GM12878 (cell line): ENCODE measurements around the gene ABCC1. TPM values are rescaled to one million over a fixed set of nuclear protein-coding genes. Genes with fewer than 3 reads are reported as not detected.

ENCODE experiments used
- ATAC-seq: fragments of 200-7000 bp; cut with Tn5 transposase; 3 replicates; pipeline ENCODE4 v1.9.1; 2020; ENCODE audit warnings: mild to moderate bottlenecking, moderate library complexity
- BruUV-seq: library from RNA; stranded (reverse); fragments of 400-500 nt; replicated peaks from 2 replicates; lab custom pipeline; 2021; lab: Mats Ljungman, UMichigan
- CTCF ChIA-PET: fragments of 300-600 bp; sonication (Branson Sonifier 250); formaldehyde crosslinking; extraction: SDS; loops from one replicate; lab custom pipeline; 2021; ENCODE audit warnings: inconsistent platforms; lab: Yijun Ruan, JAX
- POLR2A ChIA-PET: fragments of 350-600 bp; formaldehyde crosslinking; extraction: SDS; loops from one replicate; lab custom pipeline; 2021; ENCODE audit warnings: inconsistent platforms; lab: Charles Lee
- RAD21 ChIA-PET: fragments of 300-600 bp; sonication (Branson Sonifier 250); formaldehyde crosslinking; loops from one replicate; lab custom pipeline; 2023; ENCODE audit warnings: antibody characterized with exemption; ENCODE audit not compliant: unreplicated experiment; lab: Charles Lee
- SMC1A ChIA-PET: fragments of 300-600 bp; sonication (Branson Sonifier 250); formaldehyde crosslinking; loops from one replicate; lab custom pipeline; 2023; ENCODE audit not compliant: unreplicated experiment, uncharacterized antibody; lab: Charles Lee
- DNase-seq: peaks from one replicate; pipeline ENCODE4 v3.0.0-alpha.2; 2011; ENCODE audit warnings: low read depth, low spot score
- FAIRE-seq: peaks from 3 replicates; lab custom pipeline; 2011; peaks lifted over from hg19 to GRCh38; lab: Jason Lieb, UNC
- H2AFZ ChIP-seq: 2 replicates; pipeline ENCODE4 v1.6.0; 2011; ENCODE audit warnings: low read depth, low read length, control low read depth; ENCODE audit not compliant: control insufficient read depth
- H3K27ac ChIP-seq: 2 replicates; pipeline ENCODE4 v1.5.1; 2011; ENCODE audit warnings: control low read depth; ENCODE audit not compliant: control insufficient read depth, insufficient read depth
- H3K27me3 ChIP-seq, 2 experiments: replicated peaks in 1 of 2; 2 replicates each; pipeline versions ENCODE4 v1.6.0 to v1.6.1; 2011; ENCODE audit warnings: low read length in 1 of 2; ENCODE audit not compliant: control insufficient read depth in 2 of 2, insufficient read depth in 2 of 2
- H3K36me3 ChIP-seq, 2 experiments: 2 replicates each; pipeline ENCODE4 v1.5.1; 2011; ENCODE audit warnings: low read length in 1 of 2; ENCODE audit not compliant: control insufficient read depth in 2 of 2, insufficient read depth in 2 of 2
- H3K4me1 ChIP-seq: 2 replicates; pipeline ENCODE4 v1.6.1; 2011; ENCODE audit warnings: mild to moderate bottlenecking, low read length, moderate library complexity, mixed read lengths; ENCODE audit not compliant: control insufficient read depth, insufficient read depth
- H3K4me2 ChIP-seq: 2 replicates; pipeline ENCODE4 v1.6.0; 2011; ENCODE audit warnings: control low read depth; ENCODE audit not compliant: control insufficient read depth, insufficient read depth
- H3K4me3 ChIP-seq: fragments of 200-600 bp; sonication (generic); 2 replicates; pipeline ENCODE4 v1.5.1; 2016
- H3K79me2 ChIP-seq: 2 replicates; pipeline ENCODE4 v1.6.0; 2011; ENCODE audit warnings: low read length; ENCODE audit not compliant: control insufficient read depth, insufficient read depth
- H3K9ac ChIP-seq: 2 replicates; pipeline ENCODE4 v1.8.0; 2011; ENCODE audit warnings: low read length, control low read depth, mixed read lengths; ENCODE audit not compliant: control insufficient read depth, insufficient read depth
- H3K9me3 ChIP-seq: replicated peaks from 3 replicates; pipeline ENCODE4 v1.5.1; 2011; ENCODE audit warnings: mild to moderate bottlenecking, low read length; ENCODE audit not compliant: control insufficient read depth, insufficient read depth
- H4K20me1 ChIP-seq: 2 replicates; pipeline ENCODE4 v1.6.0; 2011; ENCODE audit not compliant: control insufficient read depth, insufficient read depth
- CBX5 ChIP-seq: sonication (generic); IDR thresholded peaks from 2 replicates; pipeline ENCODE4 v1.6.1; 2016; ENCODE audit warnings: low read depth, moderate library complexity, mild to moderate bottlenecking, inconsistent platforms
- EZH2 ChIP-seq: IDR thresholded peaks from 2 replicates; pipeline ENCODE4 v1.6.1; 2012; ENCODE audit warnings: low read depth, mild to moderate bottlenecking, control low read depth, inconsistent platforms, low read length, borderline replicate concordance; ENCODE audit not compliant: control insufficient read depth
- NFIC ChIP-seq: IDR thresholded peaks from 2 replicates; pipeline ENCODE4 v1.6.1; 2012; ENCODE audit warnings: low read depth, mild to moderate bottlenecking, inconsistent platforms, low read length, moderate library complexity
- NFYB ChIP-seq: IDR thresholded peaks from 2 replicates; pipeline ENCODE4 v1.6.1; 2011; ENCODE audit warnings: low read depth, mild to moderate bottlenecking, low read length, improper control_type of control experiment, moderate library complexity; ENCODE audit not compliant: insufficient read depth
- ZBTB40 ChIP-seq: fragments of 450-650 bp; IDR thresholded peaks from 2 replicates; pipeline ENCODE4 v1.6.1; 2016; ENCODE audit warnings: mild to moderate bottlenecking, moderate library complexity, borderline replicate concordance
- ZSCAN29 ChIP-seq: fragments of 450-650 bp; IDR thresholded peaks from 2 replicates; pipeline ENCODE4 v1.6.1; 2017; ENCODE audit warnings: mild to moderate bottlenecking, moderate library complexity
- WGBS: methylation state at CpG from one replicate; pipeline ENCODE4 v1.1.6; 2016; ENCODE audit warnings: low lambda C conversion rate; ENCODE audit not compliant: insufficient replicate concordance, insufficient coverage; ENCODE audit errors: missing lambda C conversion rate; 5-methylcytosine and 5-hydroxymethylcytosine counted together
- in situ Hi-C: fragments of 300-500 bp; cut with MboI; formaldehyde crosslinking; loops from 9 replicates; pipeline ENCODE4 v1.14.3; 2018; ENCODE audit warnings: mixed read lengths
- intact Hi-C: fragments of 100-400 bp; cut with micrococcal nuclease; formaldehyde crosslinking; loops from one replicate; pipeline ENCODE4 v1.14.2; 2022; ENCODE audit not compliant: unreplicated experiment
- polyA plus RNA-seq, 11 experiments: library from polyadenylated mRNA; depleted of rRNA in 4 of 11; unstranded in 6 of 11; stranded (reverse) in 5 of 11; fragments of >200 nt; fragmentation: Nextera tagmentation in 4 of 11; fragmentation: Illumina TruSeq in 1 of 11; extraction: Ambion mirVana in 4 of 11; extraction: Trizol in 1 of 11; gene quantifications; 1 replicate in 1 of 11; 2 replicates in 10 of 11; pipeline versions ENCODE4 v1.2.1 to v1.2.3, GENCODE V29; 2011 to 2016; ENCODE audit warnings: inconsistent platforms in 2 of 11, missing spikeins in 2 of 11, low read depth in 1 of 11
- total RNA-seq, 4 experiments: library from RNA; depleted of rRNA in 3 of 4; stranded (reverse); fragments of >200 nt in 3 of 4; fragmentation: Illumina TruSeq in 1 of 4; extraction: Trizol in 1 of 4; gene quantifications; 2 replicates each; pipeline versions ENCODE4 v1.2.1 to v1.2.3, GENCODE V29; 2013 to 2021

Gene ABCC1
- total and polyA plus RNA-seq, 10 of the 15 experiments (the other 5 are each of a cell fraction or from before 2014, with no cell fraction given) = 3.2 to 44.6 (median 14.5) TPM

DNA sequence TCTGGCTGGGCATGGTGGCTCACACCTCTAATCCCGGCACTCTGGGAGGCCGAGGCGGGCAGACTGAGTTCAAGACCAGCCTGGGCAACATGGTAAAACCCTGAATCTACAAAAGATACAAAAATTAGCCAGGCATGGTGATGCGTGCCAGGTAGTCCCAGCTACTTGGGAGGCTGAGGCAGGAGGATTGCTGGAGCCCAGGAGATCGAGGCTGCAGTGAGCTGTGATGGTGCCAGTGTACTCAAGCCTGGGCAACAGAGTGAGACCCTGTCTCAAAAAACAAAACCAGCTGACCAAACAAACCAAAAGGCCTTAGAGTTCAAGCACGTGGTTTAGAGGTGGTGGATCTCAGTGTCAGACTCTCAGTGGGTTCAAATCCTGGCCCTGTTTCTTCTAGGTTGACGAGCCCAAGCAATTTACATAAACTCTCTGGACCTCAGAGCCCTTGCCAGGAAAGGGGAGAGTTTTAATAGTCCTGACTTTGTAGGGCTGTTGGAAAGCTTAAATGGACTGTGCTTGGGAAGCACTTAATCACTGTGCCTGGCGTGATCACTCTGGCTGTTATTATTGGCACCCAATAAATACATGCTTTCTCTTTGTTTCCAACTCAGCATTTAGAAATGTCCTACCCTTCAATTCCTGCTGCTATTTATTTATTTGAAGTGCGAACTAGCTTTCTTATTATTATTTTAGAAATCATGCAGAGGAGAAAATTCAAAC is 44.7 kb downstream of the ABCC1 start:
- Histone ChIP-seq H3K79me2 (peaks cover 40% of the 10 kb centered on the region), H2AFZ (no peak overlapping the region), H3K36me3 (peaks cover 2 to 15% of the 10 kb centered on the region in 2 experiments; a peak in 3 of 4 replicates), H3K4me1 (peaks cover 8% of the 10 kb centered on the region), H4K20me1 (no peaks in the 10 kb centered on the region), H3K27me3 (no peaks in the 10 kb centered on the region), H3K27ac (no peak overlapping the region), H3K4me2 (no peak overlapping the region), H3K9me3 (no peaks in the 10 kb centered on the region), H3K4me3 (no peak overlapping the region), H3K9ac (no peak overlapping the region)
- ChIA-PET SMC1A (interaction anchor here (0.8 kb wide), 1 partner anchor 12 kb away, joined by 3 read pairs; no protein-coding TSS in a partner anchor), RAD21 (no interaction called here), CTCF (no interaction called here), POLR2A (interaction anchor here (0.6 kb wide), 1 partner anchor 37 kb away, joined by 3 read pairs; no protein-coding TSS in a partner anchor)
- in situ Hi-C loops = no loop called here
- TF ChIP-seq CBX5 (no peak), NFYB (no peak), ZSCAN29 (no peak), NFIC (no peak), EZH2 (no peak), ZBTB40 (no peak)
- ATAC-seq = no peak
- FAIRE-seq = no peak
- intact Hi-C loops = no loop called here
- DNase-seq = no peak
- WGBS = 90% methylated on average over 9 of the region's 9 CpGs
- BruUV-seq = no TSS peak
